Loucy (cell line): ENCODE data around the gene ASB4.

ENCODE experiments used
- EZH2phosphoT487 ChIP-seq: fragments of 200-600 bp; IDR thresholded peaks from 2 replicates; pipeline ENCODE4 v1.6.1; 2018; ENCODE audit warnings: antibody characterized with exemption, mild to moderate bottlenecking, moderate library complexity, borderline replicate concordance
- TF ChIP-seq, protein P1 (sequence below): fragments of 200-600 bp; sonication (generic); conservative IDR thresholded peaks from 2 replicates; pipeline ENCODE4 v1.5.1; 2014; ENCODE audit warnings: mild to moderate bottlenecking, antibody characterized with exemption, low read length

DNA sequence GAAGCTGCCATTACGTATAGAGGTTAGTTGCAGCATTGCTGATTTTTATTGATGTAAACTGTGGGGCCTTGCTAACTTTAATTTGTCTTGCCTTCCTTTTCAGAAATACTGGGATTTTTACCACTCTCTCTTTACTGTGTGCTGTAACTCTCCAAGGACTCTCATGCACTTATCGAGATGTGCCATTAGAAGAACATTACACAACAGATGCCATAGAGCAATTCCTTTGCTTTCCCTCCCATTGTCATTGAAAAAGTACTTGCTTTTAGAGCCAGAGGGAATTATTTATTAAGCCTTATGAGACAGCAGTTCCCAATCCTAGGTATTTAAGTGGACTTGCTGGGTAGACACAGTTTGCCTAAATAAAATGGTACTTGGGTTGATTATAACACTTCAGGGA lies 51.7 kb downstream of the ASB4 start:
- TF ChIP-seq, protein P1, sequence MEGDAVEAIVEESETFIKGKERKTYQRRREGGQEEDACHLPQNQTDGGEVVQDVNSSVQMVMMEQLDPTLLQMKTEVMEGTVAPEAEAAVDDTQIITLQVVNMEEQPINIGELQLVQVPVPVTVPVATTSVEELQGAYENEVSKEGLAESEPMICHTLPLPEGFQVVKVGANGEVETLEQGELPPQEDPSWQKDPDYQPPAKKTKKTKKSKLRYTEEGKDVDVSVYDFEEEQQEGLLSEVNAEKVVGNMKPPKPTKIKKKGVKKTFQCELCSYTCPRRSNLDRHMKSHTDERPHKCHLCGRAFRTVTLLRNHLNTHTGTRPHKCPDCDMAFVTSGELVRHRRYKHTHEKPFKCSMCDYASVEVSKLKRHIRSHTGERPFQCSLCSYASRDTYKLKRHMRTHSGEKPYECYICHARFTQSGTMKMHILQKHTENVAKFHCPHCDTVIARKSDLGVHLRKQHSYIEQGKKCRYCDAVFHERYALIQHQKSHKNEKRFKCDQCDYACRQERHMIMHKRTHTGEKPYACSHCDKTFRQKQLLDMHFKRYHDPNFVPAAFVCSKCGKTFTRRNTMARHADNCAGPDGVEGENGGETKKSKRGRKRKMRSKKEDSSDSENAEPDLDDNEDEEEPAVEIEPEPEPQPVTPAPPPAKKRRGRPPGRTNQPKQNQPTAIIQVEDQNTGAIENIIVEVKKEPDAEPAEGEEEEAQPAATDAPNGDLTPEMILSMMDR = no peak
- no peak for TF ChIP-seq EZH2phosphoT487
